Coronary artery (tissue), 2 donors: ENCODE data around the gene RUNX2.

ENCODE experiments used
- DNase-seq: peaks from one replicate; pipeline ENCODE4 v3.0.0-alpha.2; 2017; ENCODE audit warnings: low spot score
- H3K27ac ChIP-seq, 2 donors: fragments of 200-600 bp; sonication (generic); one replicate each; pipeline ENCODE4 v1.5.1; 2016 to 2019
- H3K4me3 ChIP-seq: fragments of 200-600 bp; sonication (generic); 2 replicates; pipeline ENCODE4 v1.5.1; 2016; ENCODE audit warnings: mild to moderate bottlenecking, moderate library complexity
- CTCF ChIP-seq: fragments of 200-600 bp; sonication (generic); IDR thresholded peaks from one replicate; pipeline ENCODE4 v1.5.1; 2019; ENCODE audit warnings: antibody characterized with exemption

RUNX2 gene

GRCh38 chr6:45619211-45619760 lies 291.2 kb downstream of the RUNX2 start:
- no peak for DNase-seq
- Histone ChIP-seq H3K27ac (no peak overlapping the region), H3K4me3 (no peak overlapping the region)
- no peak for TF ChIP-seq CTCF

- DNase-seq: no peak
- Histone ChIP-seq H3K27ac (no peak overlapping the region), H3K4me3 (no peak overlapping the region)
- no peak for TF ChIP-seq CTCF
These were observed 291.9 kb downstream of the RUNX2 start for GRCh38 chr6:45619994-45620471.

GRCh38 chr6:45624228-45624627 lies 296.1 kb downstream of the RUNX2 start:
- no peak for TF ChIP-seq CTCF
- DNase-seq: no peak
- Histone ChIP-seq H3K4me3 (no peak overlapping the region), H3K27ac (no peak overlapping the region)

- Histone ChIP-seq H3K4me3 (no peak overlapping the region), H3K27ac (no peak overlapping the region)
- no peak for TF ChIP-seq CTCF
- no peak for DNase-seq
These were observed 297.1 kb downstream of the RUNX2 start for GRCh38 chr6:45625191-45625664.

- no peak overlapping the region for H3K4me3 ChIP-seq
- TF ChIP-seq CTCF: no peak
- no peak for DNase-seq
- H3K27ac ChIP-seq: no peak overlapping the region
These were observed 298.2 kb downstream of the RUNX2 start for GRCh38 chr6:45626087-45626891.

GRCh38 chr6:45630314-45630713 lies 302.2 kb downstream of the RUNX2 start:
- Histone ChIP-seq H3K4me3 (no peak overlapping the region), H3K27ac (no peak overlapping the region)
- TF ChIP-seq CTCF: no peak

GRCh38 chr6:45630801-45631200 lies 302.7 kb downstream of the RUNX2 start:
- no peak for DNase-seq
- Histone ChIP-seq H3K4me3 (no peak overlapping the region), H3K27ac (no peak overlapping the region)
- TF ChIP-seq CTCF: no peak

More at GRCh38 chr6:45630314-45630713, 302.2 kb downstream of the RUNX2 start:
- DNase-seq: no peak
